Measurements from ENCODE around the gene NR2E1.

NR2E1 gene

DNA sequence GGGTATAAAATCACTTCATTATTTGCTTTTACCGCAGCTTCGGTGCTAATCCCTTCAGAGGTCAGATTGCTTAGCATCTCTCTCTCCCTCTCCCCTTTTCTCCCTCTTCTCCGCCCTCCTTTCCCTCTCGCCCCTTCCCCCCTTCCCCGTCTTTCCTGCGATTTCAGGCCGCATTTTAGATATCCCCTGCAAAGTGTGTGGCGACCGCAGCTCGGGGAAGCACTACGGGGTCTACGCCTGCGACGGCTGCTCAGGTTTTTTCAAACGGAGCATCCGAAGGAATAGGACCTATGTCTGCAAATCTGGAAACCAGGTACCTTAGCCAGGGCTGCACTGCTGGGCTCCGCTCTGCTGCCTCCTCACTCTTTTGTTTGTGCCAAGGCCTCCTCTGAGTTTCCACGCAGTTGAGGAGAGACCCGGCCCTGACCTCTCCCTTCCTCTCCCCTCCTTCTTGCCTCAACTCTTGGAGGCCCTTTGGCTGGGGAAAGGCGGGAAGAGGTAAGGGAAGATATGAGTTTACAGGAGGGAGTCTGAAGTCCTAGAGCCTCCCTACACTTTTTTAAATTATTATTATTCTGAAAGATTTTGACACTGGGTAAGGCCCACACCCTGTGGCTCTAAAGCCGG, 5.6 kb downstream of the NR2E1 start:
- Histone ChIP-seq H3K27ac (ENCODE audit: low read depth, low read length) (no peak overlapping the region), H3K9me3 (ENCODE audit: control insufficient read depth in 5 of 5, low read length in 5 of 5) (no peaks in the 10 kb centered on the region), H3K27me3 (ENCODE audit: control insufficient read depth in 5 of 5, insufficient read depth in 4 of 5, low read length in 5 of 5) (peaks cover 63 to 95% (median 85%) of the 10 kb centered on the region in 5 donors), H3K9ac (ENCODE audit: low read length in 5 of 5) (no peak overlapping the region), H3K4me3 (ENCODE audit: low read depth in 1 of 5, low read length in 5 of 5) (no peak overlapping the region), H3K4me1 (ENCODE audit: control insufficient read depth in 5 of 5, insufficient read depth in 5 of 5, low read length in 5 of 5) (peaks cover 0 to 59% (median 46%) of the 10 kb centered on the region in 5 donors), H3K36me3 (ENCODE audit: control insufficient read depth in 5 of 5, insufficient read depth in 5 of 5, low read length in 5 of 5) (no peaks in the 10 kb centered on the region)

DNA sequence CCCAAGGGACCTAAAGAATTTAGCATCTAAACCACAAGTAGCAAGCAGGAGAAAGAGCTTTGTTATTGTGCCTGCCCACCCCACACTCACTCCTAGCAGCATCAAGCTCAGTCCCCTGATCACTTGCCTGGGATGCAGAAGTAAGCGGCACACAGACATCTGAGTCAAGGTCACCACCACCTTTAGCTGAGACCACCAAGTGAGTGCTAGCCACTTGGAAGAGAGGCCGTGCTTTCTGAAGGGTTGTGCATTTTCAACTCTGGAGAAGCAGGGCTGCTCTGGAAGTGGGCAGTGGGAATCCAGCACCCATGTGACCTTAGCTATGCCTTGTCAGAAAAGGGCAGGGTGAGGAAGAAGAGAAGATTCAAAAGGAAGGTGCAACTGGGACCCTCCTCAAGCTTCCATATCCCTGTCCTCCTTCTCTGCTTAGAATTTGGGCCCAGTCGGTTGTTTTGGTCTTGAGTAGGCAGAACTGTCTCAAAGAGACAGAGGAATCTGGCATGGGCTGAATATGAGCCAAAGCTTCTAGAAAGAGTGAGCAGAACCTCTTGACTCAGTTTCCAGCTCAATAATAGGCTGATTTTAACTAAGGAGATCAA, 6.2 kb downstream of the NR2E1 start:
- H3K27ac ChIP-seq (ENCODE audit: low read depth, low read length), result no peak overlapping the region
- H3K27me3 ChIP-seq (ENCODE audit: control insufficient read depth in 5 of 5, insufficient read depth in 4 of 5, low read length in 5 of 5), result peaks cover 63 to 95% (median 86%) of the 10 kb centered on the region in 5 donors
- H3K9me3 ChIP-seq (ENCODE audit: control insufficient read depth in 5 of 5, low read length in 5 of 5), result no peaks in the 10 kb centered on the region
- peaks cover 0 to 56% (median 43%) of the 10 kb centered on the region in 5 donors for H3K4me1 ChIP-seq (ENCODE audit: control insufficient read depth in 5 of 5, insufficient read depth in 5 of 5, low read length in 5 of 5)
- no peaks in the 10 kb centered on the region for H3K36me3 ChIP-seq (ENCODE audit: control insufficient read depth in 5 of 5, insufficient read depth in 5 of 5, low read length in 5 of 5)
- no peak overlapping the region for H3K4me3 ChIP-seq (ENCODE audit: low read depth in 1 of 5, low read length in 5 of 5)
- H3K9ac ChIP-seq (ENCODE audit: low read length in 5 of 5), result no peak overlapping the region

DNA sequence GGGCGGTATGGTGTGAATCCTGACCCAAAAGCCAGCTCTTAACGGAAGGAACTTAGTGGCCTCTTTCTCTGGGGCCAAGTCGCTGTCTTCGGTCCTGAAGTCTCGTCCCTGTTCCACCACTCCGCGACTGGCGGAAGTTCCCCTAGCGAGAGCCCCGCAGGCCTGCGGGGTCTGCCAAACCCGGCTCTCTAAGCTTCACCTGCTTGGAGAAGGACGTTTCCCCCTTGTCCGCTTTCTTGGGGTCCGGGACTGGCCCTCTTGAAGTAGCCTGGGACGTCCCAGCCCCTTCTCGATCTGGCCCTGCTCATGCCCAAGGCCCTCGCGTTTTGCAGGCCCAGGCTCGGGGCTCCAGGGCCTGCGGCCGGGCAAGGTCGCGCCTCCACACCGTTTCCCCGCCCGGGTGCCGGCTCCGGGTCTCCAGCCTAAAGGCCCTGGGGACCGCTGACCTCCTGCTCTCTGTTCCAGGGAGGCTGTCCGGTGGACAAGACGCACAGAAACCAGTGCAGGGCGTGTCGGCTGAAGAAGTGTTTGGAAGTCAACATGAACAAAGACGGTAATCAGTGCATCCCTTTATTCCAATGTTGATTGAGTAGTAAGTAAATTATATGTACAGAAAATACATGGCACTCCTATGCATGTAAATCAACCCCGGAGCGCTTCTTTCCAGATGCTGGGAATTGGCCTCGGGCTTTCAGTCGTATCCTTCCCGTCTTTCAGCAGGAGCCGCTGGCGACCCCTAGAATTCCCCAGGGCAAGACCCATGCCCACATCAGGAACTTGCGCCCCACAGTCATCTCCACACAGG, 8.8 kb downstream of the NR2E1 start:
- no peak overlapping the region for H3K27ac ChIP-seq (ENCODE audit: low read depth, low read length)
- peak overlapping the region in 2 of 5 donors; percentile 13 to 22 for H3K4me3 ChIP-seq (ENCODE audit: low read depth in 1 of 5, low read length in 5 of 5)
- H3K36me3 ChIP-seq (ENCODE audit: control insufficient read depth in 5 of 5, insufficient read depth in 5 of 5, low read length in 5 of 5), result no peaks in the 10 kb centered on the region
- H3K9ac ChIP-seq (ENCODE audit: low read length in 5 of 5), result no peak overlapping the region
- no peaks in the 10 kb centered on the region for H3K9me3 ChIP-seq (ENCODE audit: control insufficient read depth in 5 of 5, low read length in 5 of 5)
- peaks cover 0 to 31% (median 18%) of the 10 kb centered on the region in 5 donors for H3K4me1 ChIP-seq (ENCODE audit: control insufficient read depth in 5 of 5, insufficient read depth in 5 of 5, low read length in 5 of 5)
- peaks cover 45 to 83% (median 71%) of the 10 kb centered on the region in 5 donors for H3K27me3 ChIP-seq (ENCODE audit: control insufficient read depth in 5 of 5, insufficient read depth in 4 of 5, low read length in 5 of 5)

DNA sequence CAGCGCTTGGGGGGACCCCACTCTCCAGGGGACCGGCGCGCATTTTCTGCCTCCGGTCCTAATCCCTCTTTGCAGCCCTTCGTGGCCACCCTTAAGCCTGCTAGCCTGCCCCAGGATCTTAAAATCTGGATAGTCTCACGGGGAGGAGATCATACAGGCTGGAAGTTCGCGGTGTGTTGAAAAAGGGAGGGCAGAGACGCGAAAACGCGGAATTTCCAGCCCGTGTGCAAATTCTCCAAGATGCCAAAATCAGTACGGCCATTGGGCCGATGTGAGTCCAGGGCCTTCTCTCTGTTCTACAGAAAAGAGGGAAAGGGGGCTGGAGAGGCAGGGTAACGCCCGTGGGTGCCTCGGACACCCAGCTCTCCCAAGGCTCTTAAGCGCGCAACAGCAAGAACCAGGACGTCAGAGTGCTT, 9.4 kb downstream of the NR2E1 start:
- Histone ChIP-seq H3K36me3 (ENCODE audit: control insufficient read depth in 5 of 5, insufficient read depth in 5 of 5, low read length in 5 of 5) (no peaks in the 10 kb centered on the region), H3K27ac (ENCODE audit: low read depth, low read length) (no peak overlapping the region), H3K4me1 (ENCODE audit: control insufficient read depth in 5 of 5, insufficient read depth in 5 of 5, low read length in 5 of 5) (peaks cover 0 to 29% (median 17%) of the 10 kb centered on the region in 5 donors), H3K27me3 (ENCODE audit: control insufficient read depth in 5 of 5, insufficient read depth in 4 of 5, low read length in 5 of 5) (peaks cover 48 to 81% (median 69%) of the 10 kb centered on the region in 5 donors), H3K4me3 (ENCODE audit: low read depth in 1 of 5, low read length in 5 of 5) (peak overlapping the region in 3 of 5 donors; percentile 34 to 48 (median 39)), H3K9me3 (ENCODE audit: control insufficient read depth in 5 of 5, low read length in 5 of 5) (no peaks in the 10 kb centered on the region), H3K9ac (ENCODE audit: low read length in 5 of 5) (no peak overlapping the region)

DNA sequence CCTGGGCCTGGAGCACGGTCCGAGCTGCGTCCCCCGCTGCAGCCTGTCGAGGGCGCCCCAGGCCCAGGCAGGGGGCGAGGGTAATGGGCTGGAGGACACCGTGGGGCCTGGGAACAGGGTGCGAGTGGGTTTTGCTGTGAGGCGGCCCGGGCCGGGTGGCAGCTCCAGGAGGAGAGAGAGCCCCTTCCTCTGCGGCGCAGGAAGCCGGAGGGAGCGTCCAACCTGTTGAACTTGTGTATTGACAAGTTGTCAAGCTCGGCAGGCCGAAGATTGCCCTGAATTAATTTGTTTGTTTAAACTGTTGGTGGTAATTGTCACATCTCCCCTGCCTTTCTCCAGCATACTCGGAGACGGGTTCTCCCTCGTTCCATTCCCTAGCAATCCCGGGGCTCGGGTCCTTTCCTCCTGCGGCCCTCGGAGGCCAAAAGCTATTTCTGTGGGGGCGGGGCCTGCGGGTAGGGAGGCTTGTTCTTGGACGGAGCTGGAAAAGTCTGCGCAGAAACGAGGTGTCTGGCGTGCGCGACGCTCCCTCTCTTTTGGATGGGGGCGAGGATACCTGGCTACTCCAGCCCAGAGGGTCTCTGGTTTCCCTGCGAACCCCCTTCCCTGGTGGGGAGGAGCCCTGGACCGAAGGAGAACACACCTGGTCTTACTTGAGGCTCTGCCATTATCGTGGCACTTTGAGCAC, 9.9 kb downstream of the NR2E1 start:
- H3K4me3 ChIP-seq (ENCODE audit: low read depth in 1 of 5, low read length in 5 of 5), result peak overlapping the region in 4 of 5 donors; percentile 21 to 48 (median 36)
- peaks cover 0 to 28% (median 17%) of the 10 kb centered on the region in 5 donors for H3K4me1 ChIP-seq (ENCODE audit: control insufficient read depth in 5 of 5, insufficient read depth in 5 of 5, low read length in 5 of 5)
- H3K9me3 ChIP-seq (ENCODE audit: control insufficient read depth in 5 of 5, low read length in 5 of 5), result no peaks in the 10 kb centered on the region
- H3K27ac ChIP-seq (ENCODE audit: low read depth, low read length), result no peak overlapping the region
- no peak overlapping the region for H3K9ac ChIP-seq (ENCODE audit: low read length in 5 of 5)
- H3K27me3 ChIP-seq (ENCODE audit: control insufficient read depth in 5 of 5, insufficient read depth in 4 of 5, low read length in 5 of 5), result peaks cover 48 to 75% (median 64%) of the 10 kb centered on the region in 5 donors
- no peaks in the 10 kb centered on the region for H3K36me3 ChIP-seq (ENCODE audit: control insufficient read depth in 5 of 5, insufficient read depth in 5 of 5, low read length in 5 of 5)

DNA sequence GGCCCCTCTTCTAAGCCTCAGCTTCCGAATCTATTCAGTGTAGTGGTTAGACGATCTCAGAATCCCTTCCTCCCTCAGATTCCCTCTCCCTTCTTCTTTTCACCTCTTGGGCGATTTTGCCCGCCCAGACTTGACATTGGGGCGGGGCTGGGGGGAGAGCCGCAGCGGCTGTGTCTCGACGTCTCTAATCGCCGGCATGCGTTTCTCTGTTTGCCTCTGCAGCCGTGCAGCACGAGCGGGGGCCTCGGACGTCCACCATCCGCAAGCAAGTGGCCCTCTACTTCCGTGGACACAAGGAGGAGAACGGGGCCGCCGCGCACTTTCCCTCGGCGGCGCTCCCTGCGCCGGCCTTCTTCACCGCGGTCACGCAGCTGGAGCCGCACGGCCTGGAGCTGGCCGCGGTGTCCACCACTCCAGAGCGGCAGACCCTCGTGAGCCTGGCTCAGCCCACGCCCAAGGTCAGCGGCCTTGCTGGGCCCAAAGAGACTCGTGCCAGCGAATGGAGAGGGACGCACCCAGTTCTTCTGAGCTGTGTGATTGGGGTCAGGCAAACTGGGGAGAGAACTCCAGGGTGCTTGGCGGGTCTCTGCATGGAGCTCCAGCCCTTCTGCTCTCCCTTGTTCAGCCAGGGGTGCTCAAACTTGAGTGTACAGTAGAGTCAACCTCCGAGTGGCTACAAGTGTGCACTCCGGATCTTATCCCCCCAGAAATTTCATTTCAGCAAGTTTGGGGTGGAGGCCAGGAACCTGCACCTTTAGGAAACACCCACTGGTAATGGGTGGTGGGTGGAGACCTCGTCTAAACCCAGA, 10.7 kb downstream of the NR2E1 start:
- peaks cover 50 to 68% (median 61%) of the 10 kb centered on the region in 5 donors for H3K27me3 ChIP-seq (ENCODE audit: control insufficient read depth in 5 of 5, insufficient read depth in 4 of 5, low read length in 5 of 5)
- H3K27ac ChIP-seq (ENCODE audit: low read depth, low read length), result no peak overlapping the region
- no peaks in the 10 kb centered on the region for H3K9me3 ChIP-seq (ENCODE audit: control insufficient read depth in 5 of 5, low read length in 5 of 5)
- no peaks in the 10 kb centered on the region for H3K36me3 ChIP-seq (ENCODE audit: control insufficient read depth in 5 of 5, insufficient read depth in 5 of 5, low read length in 5 of 5)
- no peak overlapping the region for H3K9ac ChIP-seq (ENCODE audit: low read length in 5 of 5)
- peaks cover 0 to 24% (median 17%) of the 10 kb centered on the region in 5 donors for H3K4me1 ChIP-seq (ENCODE audit: control insufficient read depth in 5 of 5, insufficient read depth in 5 of 5, low read length in 5 of 5)
- H3K4me3 ChIP-seq (ENCODE audit: low read depth in 1 of 5, low read length in 5 of 5), result peak overlapping the region in 3 of 5 donors; percentile 21 to 48 (median 39)

DNA sequence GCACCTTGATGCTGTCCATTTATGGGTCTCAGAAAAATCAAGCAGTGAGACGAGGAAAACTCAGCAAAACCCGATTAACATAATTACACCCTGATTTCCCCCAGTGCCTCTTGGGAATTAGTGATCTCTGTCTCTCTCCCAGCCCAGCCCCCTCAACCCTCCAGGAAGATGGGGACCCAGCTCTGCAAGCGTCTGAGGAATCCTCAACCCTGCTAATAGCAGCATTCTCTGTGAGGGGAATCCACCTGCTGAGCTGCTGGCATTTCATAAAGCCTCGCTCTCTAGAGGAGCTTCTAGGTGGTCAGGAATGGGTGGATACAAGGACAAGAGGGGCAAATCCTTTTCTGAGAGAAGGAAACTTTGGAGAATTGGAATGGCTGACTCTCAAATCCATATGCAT, 13.9 kb downstream of the NR2E1 start:
- H3K9me3 ChIP-seq (ENCODE audit: control insufficient read depth in 5 of 5, low read length in 5 of 5), result no peaks in the 10 kb centered on the region
- H3K36me3 ChIP-seq (ENCODE audit: control insufficient read depth in 5 of 5, insufficient read depth in 5 of 5, low read length in 5 of 5), result no peaks in the 10 kb centered on the region
- no peak overlapping the region for H3K4me3 ChIP-seq (ENCODE audit: low read depth in 1 of 5, low read length in 5 of 5)
- H3K27ac ChIP-seq (ENCODE audit: low read depth, low read length), result no peak overlapping the region
- peaks cover 0 to 17% (median 15%) of the 10 kb centered on the region in 5 donors for H3K4me1 ChIP-seq (ENCODE audit: control insufficient read depth in 5 of 5, insufficient read depth in 5 of 5, low read length in 5 of 5)
- peaks cover 32 to 46% (median 38%) of the 10 kb centered on the region in 5 donors for H3K27me3 ChIP-seq (ENCODE audit: control insufficient read depth in 5 of 5, insufficient read depth in 4 of 5, low read length in 5 of 5)
- no peak overlapping the region for H3K9ac ChIP-seq (ENCODE audit: low read length in 5 of 5)

DNA sequence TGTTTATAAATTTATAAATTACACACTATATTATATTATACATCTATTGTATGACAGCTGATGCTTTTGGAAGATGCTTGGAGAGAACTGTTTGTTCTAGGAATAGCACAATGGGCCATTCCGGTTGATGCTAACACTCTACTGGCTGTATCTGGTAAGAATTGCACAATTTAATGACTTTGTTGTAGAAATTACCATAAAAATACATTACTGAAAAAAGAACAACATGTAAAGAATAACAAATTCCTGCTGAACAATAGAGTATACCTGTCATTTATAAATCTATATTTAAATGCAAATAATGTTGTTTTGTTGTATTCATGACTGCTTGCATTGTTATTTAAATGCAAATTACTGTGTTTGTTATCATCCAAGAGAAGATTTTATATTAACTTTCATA, 14.4 kb downstream of the NR2E1 start:
- Histone ChIP-seq H3K27me3 (ENCODE audit: control insufficient read depth in 5 of 5, insufficient read depth in 4 of 5, low read length in 5 of 5) (peaks cover 27 to 41% (median 33%) of the 10 kb centered on the region in 5 donors), H3K9me3 (ENCODE audit: control insufficient read depth in 5 of 5, low read length in 5 of 5) (no peaks in the 10 kb centered on the region)

DNA sequence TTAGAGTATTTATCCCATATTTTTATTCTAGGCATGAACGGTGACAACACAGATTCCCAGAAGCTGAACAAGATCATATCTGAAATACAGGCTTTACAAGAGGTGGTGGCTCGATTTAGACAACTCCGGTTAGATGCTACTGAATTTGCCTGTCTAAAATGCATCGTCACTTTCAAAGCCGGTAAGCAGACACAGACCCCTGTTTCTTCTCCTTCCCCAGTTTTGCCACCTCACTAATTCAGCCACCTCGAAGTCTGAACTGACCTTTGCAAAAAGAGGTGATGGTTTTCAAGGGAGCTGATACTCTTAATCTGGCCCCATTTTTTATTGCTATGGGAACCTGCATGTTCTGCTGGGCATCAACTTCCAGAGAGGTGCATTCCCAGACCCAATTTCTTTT, 15.0 kb downstream of the NR2E1 start:
- H3K27ac ChIP-seq (ENCODE audit: low read depth, low read length), result no peak overlapping the region
- peaks cover 0 to 9% (median 7%) of the 10 kb centered on the region in 5 donors for H3K4me1 ChIP-seq (ENCODE audit: control insufficient read depth in 5 of 5, insufficient read depth in 5 of 5, low read length in 5 of 5)
- no peaks in the 10 kb centered on the region for H3K36me3 ChIP-seq (ENCODE audit: control insufficient read depth in 5 of 5, insufficient read depth in 5 of 5, low read length in 5 of 5)
- H3K9ac ChIP-seq (ENCODE audit: low read length in 5 of 5), result no peak overlapping the region
- peaks cover 23 to 37% (median 28%) of the 10 kb centered on the region in 5 donors for H3K27me3 ChIP-seq (ENCODE audit: control insufficient read depth in 5 of 5, insufficient read depth in 4 of 5, low read length in 5 of 5)
- no peak overlapping the region for H3K4me3 ChIP-seq (ENCODE audit: low read depth in 1 of 5, low read length in 5 of 5)
- no peaks in the 10 kb centered on the region for H3K9me3 ChIP-seq (ENCODE audit: control insufficient read depth in 5 of 5, low read length in 5 of 5)

More for the DNA sequence above, 14.4 kb downstream of the NR2E1 start:
- peaks cover 0 to 14% (median 12%) of the 10 kb centered on the region in 5 donors for H3K4me1 ChIP-seq (ENCODE audit: control insufficient read depth in 5 of 5, insufficient read depth in 5 of 5, low read length in 5 of 5)
- no peak overlapping the region for H3K4me3 ChIP-seq (ENCODE audit: low read depth in 1 of 5, low read length in 5 of 5)
- no peak overlapping the region for H3K27ac ChIP-seq (ENCODE audit: low read depth, low read length)
- H3K9ac ChIP-seq (ENCODE audit: low read length in 5 of 5), result no peak overlapping the region
- no peaks in the 10 kb centered on the region for H3K36me3 ChIP-seq (ENCODE audit: control insufficient read depth in 5 of 5, insufficient read depth in 5 of 5, low read length in 5 of 5)

All from subcutaneous abdominal adipose tissue (tissue), 5 donors.